Posterior vena cava (tissue), 2 donors: ENCODE data around the gene PCDHGC3. TPM values are rescaled to one million over a fixed set of nuclear protein-coding genes. Genes with fewer than 3 reads are reported as not detected.

Source experiments
- DNase-seq: peaks from one replicate; pipeline ENCODE4 v3.0.0-alpha.2; 2020; ENCODE audit warnings: low spot score
- intact Hi-C, 2 donors: fragments of 100-400 bp; cut with DNase I; formaldehyde crosslinking; loops; one replicate each; pipeline versions ENCODE4 v1.14.1 to v1.14.2; 2022 to 2023
- total RNA-seq, 2 donors: library from RNA; stranded (reverse); fragmentation: NEBNext Ultra II Directional; extraction: Animal tissue kit (Norgen Biotek cat#: 25700); gene quantifications; one replicate each; pipeline ENCODE4 v1.2.1, GENCODE V29; 2021
- donor health status: DM: yes; HTN: yes; CAD: no.
- donor health status: DM: yes; HTN: yes; CAD: no.

PCDHGC3 gene
- total RNA-seq, 2 donors from 2014 or later = 71.1 to 90.6 TPM

DNA sequence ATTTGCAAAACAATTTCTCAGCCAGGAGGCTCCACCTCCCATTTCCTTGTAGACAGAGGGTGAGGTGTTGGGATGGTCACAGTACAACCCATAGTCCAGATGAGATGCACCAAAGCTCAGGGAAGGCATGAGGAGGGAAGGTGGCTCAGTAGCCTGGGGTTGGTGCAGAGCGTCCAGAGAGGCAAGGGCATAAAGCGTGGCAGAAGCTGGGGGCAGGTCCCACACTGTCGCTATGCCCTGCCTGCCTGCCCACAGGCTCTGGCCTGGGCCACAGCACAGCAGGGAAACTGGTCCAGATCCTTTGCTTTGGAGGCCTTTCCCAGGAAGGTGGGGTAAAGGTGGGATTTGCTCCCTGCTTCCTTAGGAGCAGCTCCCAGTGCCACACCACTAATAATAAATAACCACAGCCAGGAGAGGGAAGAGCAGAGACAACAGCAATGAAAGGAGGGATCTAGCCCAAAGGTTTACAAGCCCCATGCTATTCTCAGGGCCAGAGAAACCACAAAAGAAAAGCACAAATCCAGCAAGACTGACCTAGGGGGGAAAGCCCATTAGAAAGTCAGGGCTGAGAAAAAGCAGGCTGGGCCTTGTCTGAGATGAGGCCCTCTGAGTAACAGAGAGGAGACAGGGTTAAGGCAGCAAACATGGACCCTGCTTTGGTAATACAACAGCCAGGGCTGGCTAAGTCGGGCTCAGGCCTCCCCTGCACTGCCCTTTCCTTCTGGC lies 40.3 kb downstream of the PCDHGC3 start:
- no peak for DNase-seq
- intact Hi-C loops = no loop called here

DNA sequence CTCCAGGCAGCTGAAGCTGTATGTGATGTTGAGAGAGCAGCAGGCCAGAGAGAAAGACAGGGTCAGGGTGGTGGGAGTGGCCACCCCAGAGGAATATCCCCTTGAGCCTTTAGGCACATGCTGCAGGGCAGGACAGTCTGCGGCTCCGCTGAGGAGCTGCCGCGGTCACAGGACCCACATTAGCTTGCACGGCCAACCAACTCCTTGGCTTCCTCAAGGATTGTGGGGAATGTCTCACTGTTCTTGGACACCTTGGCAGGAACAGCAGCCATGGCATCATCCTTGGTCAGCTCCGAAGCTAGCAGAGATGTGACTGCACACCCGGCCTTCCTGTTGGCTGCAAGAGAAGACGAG lies 40.9 kb downstream of the PCDHGC3 start:
- intact Hi-C loops = no loop called here
- DNase-seq = peak; percentile 90

DNA sequence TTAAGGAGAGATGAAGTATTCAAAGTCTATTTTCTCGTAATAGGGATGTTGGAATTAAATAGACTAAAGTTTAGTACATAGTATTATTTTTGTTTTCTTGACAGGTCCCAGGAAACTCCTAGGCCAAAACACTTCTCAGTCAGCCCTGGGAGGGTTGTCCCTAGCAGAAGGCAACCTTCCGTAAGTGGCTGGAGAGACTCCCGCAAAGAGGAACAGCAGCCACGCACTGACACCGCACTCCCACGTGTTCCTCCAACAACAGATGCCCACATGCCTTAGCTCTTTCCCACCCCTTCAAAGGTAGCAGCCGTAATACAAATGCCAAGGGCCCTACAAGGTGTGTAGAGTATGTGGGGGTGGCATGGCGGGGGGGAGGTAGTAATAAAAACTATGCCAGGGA lies 41.5 kb downstream of the PCDHGC3 start:
- DNase-seq = no peak
- intact Hi-C loops = no loop called here

DNA sequence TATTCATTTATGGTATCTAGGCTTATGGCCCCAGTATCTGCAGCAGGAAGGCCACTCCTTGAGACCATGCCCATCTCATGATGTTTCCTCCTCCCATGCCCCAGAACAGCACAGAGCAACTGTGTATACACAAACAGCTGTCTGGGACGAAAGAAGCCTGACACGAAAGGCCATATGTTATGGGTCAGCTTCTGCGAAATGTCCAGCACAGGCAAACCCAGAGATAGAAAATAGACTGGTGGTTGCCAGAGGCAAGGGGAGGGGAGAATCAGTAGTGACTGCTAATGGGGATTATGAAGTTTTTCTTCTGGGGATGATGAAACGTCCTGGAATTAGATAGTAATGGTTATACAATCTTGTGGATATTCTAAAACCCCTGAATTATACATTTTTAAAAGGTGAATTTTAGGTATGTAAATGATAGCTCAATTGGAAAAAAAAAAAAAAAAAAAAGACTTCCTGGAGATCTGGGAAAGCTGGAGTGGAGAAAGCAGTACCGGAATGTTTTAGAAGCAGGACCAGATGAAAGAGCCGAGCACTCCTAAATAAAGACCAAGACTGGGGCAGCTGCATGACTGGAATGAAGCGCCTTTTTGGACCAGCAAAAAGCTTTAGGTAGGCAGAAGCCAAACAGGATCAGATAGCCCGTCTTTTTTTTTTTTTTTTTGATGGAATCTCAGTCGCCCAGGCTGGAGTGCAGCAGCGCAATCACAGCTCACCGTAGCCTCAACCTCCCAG lies 42.3 kb downstream of the PCDHGC3 start:
- no peak for DNase-seq
- intact Hi-C loops = no loop called here

DNA sequence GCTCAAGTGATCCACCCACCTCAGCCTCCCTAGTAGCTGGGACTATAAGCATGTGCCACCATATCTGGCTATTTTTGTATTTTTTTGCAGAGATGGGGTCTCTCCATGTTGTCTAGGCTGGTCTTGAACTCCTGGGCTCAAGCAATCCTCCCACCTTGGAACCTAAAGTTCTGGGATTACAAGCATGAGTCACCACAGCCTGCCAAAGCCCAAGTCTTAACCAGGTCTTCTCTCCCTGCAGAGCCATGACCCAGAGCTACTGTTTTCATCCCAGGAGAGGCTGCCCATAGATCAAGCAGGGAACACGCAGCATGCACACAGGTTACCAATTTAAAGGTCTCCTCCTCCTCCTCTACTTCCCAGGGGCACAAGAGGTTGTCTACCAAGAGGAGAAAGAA lies 42.9 kb downstream of the PCDHGC3 start:
- intact Hi-C loops = no loop called here
- DNase-seq = no peak

DNA sequence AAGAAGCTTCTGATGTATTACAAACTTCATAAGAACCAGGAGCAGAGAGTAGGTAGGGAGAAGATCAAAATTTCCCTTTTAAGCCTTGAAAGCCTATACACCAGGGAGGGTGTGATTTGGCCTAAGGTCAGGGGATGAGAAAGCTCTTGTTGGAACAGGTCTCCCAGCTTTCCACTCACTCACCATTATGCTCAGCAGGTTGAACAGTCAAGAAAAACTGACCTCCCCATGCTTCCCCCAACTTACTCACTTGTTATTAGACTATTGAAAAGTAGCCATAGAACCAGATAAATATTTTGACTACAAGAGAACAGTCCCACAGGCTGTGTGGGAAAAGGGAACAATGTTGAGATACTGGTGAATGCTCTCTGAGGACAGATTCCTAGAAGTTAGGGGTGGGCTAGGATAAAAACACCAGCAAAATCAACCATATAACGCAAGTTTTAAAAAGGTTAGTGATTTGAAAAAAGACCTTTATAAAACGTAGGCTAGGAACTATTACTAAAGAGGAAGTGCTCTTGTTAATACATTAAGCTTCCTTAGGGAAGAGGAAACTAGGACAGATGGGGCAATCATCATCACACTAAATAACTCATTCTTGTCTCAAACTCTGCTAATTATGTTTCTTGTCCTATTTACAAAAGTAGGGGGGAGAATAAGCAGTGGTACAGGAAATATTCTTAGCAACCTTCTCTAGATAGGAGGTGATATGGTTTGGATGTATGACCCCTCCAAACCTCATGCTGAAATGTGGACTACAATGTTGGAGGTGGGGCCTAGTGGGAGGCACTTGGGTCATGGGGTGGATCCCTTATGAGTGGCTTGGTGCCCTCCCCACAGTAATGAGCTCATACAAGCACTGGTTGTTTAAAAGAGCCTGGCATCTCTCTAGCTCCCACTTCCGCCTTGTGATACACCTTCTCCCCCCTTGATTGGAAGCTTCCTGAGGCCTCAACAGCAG lies 44.1 kb downstream of the PCDHGC3 start:
- intact Hi-C loops = loop anchor here (10.0 kb wide), 2 partner anchors 95 to 195 kb away; partner anchors contain the start of genes PCDHGA11 (in 1 of the 2) and TAF7 (in 1 of the 2)
- DNase-seq = no peak

DNA sequence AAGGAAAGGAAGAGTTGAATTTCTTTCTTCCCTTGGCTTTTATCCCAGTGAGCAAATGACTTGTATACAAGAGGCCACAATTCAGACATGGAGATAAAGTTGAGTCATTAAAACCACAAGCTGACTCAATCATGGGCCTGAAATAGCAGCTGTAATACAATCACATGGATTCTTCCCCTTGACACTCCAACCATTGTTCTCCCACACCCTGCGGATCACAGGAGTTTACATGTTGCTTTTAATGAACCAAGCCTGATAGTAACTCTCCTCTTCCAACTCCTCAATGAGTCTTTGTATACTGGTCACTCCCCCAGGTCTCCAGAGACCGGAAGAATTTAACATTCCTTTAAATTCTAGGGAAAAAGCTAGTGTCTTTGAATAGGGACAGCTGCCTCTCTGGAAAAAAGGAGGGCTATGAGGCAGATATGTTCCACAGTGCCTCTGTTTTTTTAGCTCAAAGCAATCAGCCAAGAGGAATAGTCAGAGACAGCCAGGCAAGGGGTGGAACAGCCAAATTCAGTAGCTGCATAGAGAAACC lies 45.5 kb downstream of the PCDHGC3 start:
- intact Hi-C loops = loop anchor here (10.0 kb wide), 2 partner anchors 97 to 197 kb away; partner anchors contain the start of genes PCDHGA11 (in 1 of the 2) and TAF7 (in 1 of the 2)

DNA sequence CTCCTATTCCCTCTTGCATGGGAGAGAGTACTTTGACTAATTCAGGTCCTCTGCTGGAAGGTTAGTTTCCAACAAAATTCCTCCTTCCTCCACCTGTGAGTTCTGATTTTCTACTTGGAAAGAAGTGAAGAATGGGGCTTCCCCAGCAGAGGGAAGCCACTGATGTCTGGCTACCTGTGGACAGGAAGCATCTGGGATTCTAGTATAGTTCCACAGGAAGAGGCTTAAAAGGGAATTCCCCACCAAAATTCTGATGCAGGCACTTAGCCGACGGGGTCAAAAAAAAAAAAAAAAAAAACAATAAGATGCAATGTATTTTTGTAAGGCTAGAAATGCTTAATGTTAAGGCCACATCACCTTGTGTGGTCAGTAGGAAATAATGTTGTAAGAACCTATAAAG lies 46.5 kb downstream of the PCDHGC3 start:
- intact Hi-C loops = loop anchor here (10.0 kb wide), 2 partner anchors 98 to 198 kb away; partner anchors contain the start of genes PCDHGA11 (in 1 of the 2) and TAF7 (in 1 of the 2)
- DNase-seq = no peak

More for the DNA sequence above, 45.5 kb downstream of the PCDHGC3 start:
- no peak for DNase-seq

DNA sequence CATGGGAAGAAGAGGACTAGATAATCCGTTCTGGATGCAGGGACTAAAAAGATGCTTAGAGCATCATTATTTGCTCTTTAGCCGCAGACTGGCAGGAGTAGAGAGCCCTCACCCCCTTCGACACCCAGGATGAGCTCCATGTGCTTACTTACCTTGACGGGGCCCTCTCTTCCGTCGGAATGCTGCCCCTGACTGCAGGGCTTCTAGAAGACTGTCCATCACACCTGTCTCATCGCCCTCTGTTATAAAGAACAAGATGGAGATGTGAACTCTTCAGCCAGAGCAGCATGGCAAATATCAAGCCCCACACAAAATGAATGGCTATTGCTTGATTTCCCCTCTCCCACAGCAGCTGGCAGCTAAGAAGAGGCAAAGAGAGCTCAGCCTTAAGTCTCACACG lies 48.2 kb downstream of the PCDHGC3 start:
- intact Hi-C loops = loop anchor here (10.0 kb wide), 2 partner anchors 99 to 199 kb away; partner anchors contain the start of genes PCDHGA11 (in 1 of the 2) and TAF7 (in 1 of the 2)
- no peak for DNase-seq

DNA sequence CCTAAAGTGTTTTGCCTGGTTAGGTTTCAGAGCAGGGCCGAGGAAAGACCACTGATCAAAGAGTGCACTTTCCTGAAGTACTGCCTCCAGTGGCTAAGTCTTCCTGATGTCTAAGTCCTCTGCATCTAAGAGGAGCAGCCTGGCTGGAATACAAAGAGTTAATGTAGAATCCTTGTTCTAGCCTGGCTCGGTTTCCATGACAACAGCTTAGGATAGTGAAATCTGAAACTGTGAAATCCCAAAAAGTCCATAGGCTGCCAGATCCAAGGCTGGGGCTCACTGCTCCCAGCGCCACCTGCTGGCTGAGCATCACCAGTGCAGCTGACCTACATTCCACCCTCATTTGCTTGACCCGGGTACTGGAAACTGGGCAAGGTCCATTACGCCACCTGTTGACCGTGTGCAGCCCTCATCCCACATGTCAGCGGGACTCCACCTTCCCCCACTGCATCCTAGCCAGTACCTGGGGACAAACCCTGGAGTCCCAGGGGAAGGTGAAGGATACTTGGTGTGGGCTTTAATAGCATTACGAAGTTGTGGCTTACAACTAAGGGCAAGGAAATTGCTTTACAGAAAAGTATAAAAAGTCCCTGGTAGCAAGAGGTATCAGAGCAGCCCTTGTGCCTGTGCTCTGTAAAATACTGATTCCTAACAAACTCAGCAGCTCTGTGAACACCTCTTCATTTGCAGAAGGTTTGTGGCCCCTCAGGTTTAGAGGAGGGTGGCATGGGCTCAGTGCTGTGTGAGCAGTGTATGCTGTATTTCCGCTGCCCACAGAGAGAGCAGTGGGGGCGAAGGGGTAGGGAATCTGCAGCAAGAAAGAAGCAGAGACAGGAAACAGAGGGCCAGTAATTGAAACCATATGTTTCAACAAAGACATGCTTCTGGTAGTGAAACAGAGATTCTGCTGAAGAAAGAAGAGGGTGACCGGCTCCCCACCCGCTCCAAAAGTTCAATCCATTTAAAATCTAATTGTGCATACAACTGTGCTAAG lies 49.1 kb downstream of the PCDHGC3 start:
- peak; percentile 93 for DNase-seq
- intact Hi-C loops = loop anchor here (10.0 kb wide), 2 partner anchors 100 to 200 kb away; partner anchors contain the start of genes PCDHGA11 (in 1 of the 2) and TAF7 (in 1 of the 2)

DNA sequence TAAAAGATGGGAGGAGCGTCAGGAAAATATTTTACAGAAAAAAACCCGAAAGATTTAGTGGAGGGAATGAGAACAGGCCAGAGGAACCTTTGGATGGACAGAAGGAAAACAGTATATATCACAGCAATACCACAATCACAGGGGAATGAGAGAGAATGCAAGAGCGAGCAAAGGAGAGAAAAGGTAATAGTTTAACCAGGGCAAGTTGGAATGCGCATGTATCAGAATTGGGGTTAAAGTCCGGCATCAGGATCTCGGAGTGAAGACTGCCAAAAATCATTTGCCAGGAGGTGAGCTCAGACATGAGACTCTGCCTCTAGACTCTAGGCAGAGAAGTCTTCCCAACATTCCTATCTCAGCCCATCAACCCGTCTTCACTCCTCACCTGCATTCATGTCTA lies 49.9 kb downstream of the PCDHGC3 start:
- no peak for DNase-seq
- intact Hi-C loops = loop anchor here (10.0 kb wide), 2 partner anchors 101 to 201 kb away; partner anchors contain the start of genes PCDHGA11 (in 1 of the 2) and TAF7 (in 1 of the 2)

DNA sequence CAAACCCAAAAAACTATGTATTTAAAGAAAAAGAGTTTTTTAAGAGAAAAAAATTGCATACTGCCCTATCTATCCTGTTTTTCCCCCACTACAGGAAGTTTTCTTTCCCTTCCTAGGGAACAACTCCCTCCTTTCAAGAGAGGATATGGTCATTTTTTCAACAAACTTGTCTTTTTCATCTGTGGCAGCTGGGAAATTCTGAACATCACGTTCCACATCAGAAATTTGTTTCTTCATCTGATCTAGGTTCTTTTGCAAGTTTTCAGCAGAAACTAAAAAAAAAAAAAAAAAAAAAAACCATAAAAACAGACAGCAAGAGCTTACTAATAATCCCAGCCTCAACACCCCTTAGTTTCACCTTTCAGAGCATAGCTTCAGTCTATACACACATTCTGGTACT lies 51.7 kb downstream of the PCDHGC3 start:
- DNase-seq = no peak

More for the DNA sequence above, 51.7 kb downstream of the PCDHGC3 start:
- intact Hi-C loops = loop anchor here (10.0 kb wide), 2 partner anchors 103 to 203 kb away; partner anchors contain the start of genes PCDHGA11 (in 1 of the 2) and TAF7 (in 1 of the 2)

Other genes starting within 250 kb of the PCDHGC3 start
- 1 to 10 TPM; 3.8 to 4.4 TPM for gene PCDHB15, start 230.6 kb upstream of the PCDHGC3 start, total RNA-seq
- under 1 TPM; 0.46 to 1.00 TPM for gene SLC25A2, start 171.9 kb upstream of the PCDHGC3 start, total RNA-seq
- gene TAF7, start 155.2 kb upstream of the PCDHGC3 start, total RNA-seq = 10 to 100 TPM; 57.9 to 63.1 TPM
- under 1 TPM; 0.81 to 0.93 TPM for gene PCDHGA1, start 145.5 kb upstream of the PCDHGC3 start, total RNA-seq
- gene PCDHGA2, start 137.2 kb upstream of the PCDHGC3 start, total RNA-seq = 1 to 10 TPM; 3.7 to 7.4 TPM
- 1 to 10 TPM; 2.0 to 3.0 TPM for gene PCDHGA3, start 132.1 kb upstream of the PCDHGC3 start, total RNA-seq
- gene PCDHGB1, start 125.9 kb upstream of the PCDHGC3 start, total RNA-seq = 1 to 10 TPM; 2.6 to 2.8 TPM
- 1 to 10 TPM; 4.7 to 5.5 TPM for gene PCDHGA4, start 120.9 kb upstream of the PCDHGC3 start, total RNA-seq
- gene PCDHGB2, start 116.0 kb upstream of the PCDHGC3 start, total RNA-seq = 1 to 10 TPM; 4.7 to 5.2 TPM
- 1 to 10 TPM; 3.9 to 5.2 TPM for gene PCDHGA5, start 111.8 kb upstream of the PCDHGC3 start, total RNA-seq
- 1 to 10 TPM; 4.9 to 5.0 TPM for gene PCDHGB3, start 105.7 kb upstream of the PCDHGC3 start, total RNA-seq
- gene PCDHGA6, start 102.1 kb upstream of the PCDHGC3 start, total RNA-seq = 1 to 10 TPM; 6.6 to 7.9 TPM
- 1 to 10 TPM; 4.0 to 4.3 TPM for gene PCDHGA7, start 93.2 kb upstream of the PCDHGC3 start, total RNA-seq
- 1 to 10 TPM; 4.8 to 5.7 TPM for gene PCDHGB4, start 88.3 kb upstream of the PCDHGC3 start, total RNA-seq
- 1 to 10 TPM; 2.0 to 2.4 TPM for gene PCDHGA8, start 83.3 kb upstream of the PCDHGC3 start, total RNA-seq
- gene PCDHGB5, start 78.0 kb upstream of the PCDHGC3 start, total RNA-seq = 1 to 10 TPM; 8.1 to 9.5 TPM
- 1 to 10 TPM; 5.6 to 7.2 TPM for gene PCDHGA9, start 73.2 kb upstream of the PCDHGC3 start, total RNA-seq
- gene PCDHGB6, start 67.9 kb upstream of the PCDHGC3 start, total RNA-seq = 1 to 10 TPM; 6.7 to 8.5 TPM
- 1 to 10 TPM; 5.7 to 6.6 TPM for gene PCDHGA10, start 63.0 kb upstream of the PCDHGC3 start, total RNA-seq
- 10 to 100 TPM; 12.2 to 17.1 TPM for gene PCDHGB7, start 58.3 kb upstream of the PCDHGC3 start, total RNA-seq
- gene PCDHGA11, start 54.9 kb upstream of the PCDHGC3 start, total RNA-seq = 1 to 10 TPM; 4.6 to 4.8 TPM
- 10 to 100 TPM in 1 of 2 donors, 1 to 10 TPM in 1; 5.2 to 11.6 TPM for gene PCDHGA12, start 45.5 kb upstream of the PCDHGC3 start, total RNA-seq
- gene PCDHGC4, start 9.1 kb downstream of the PCDHGC3 start, total RNA-seq = 1 to 10 TPM; 2.0 to 2.9 TPM
- 1 to 10 TPM; 2.3 to 2.6 TPM for gene PCDHGC5, start 13.1 kb downstream of the PCDHGC3 start, total RNA-seq
- 10 to 100 TPM; 52.3 to 83.8 TPM for gene DIAPH1, start 143.0 kb downstream of the PCDHGC3 start, total RNA-seq
- 10 to 100 TPM; 30.3 to 34.7 TPM for gene HDAC3, start 160.9 kb downstream of the PCDHGC3 start, total RNA-seq
- 1 to 10 TPM; 2.5 to 3.0 TPM for gene RELL2, start 161.0 kb downstream of the PCDHGC3 start, total RNA-seq
- 10 to 100 TPM; 11.6 to 13.6 TPM for gene FCHSD1, start 175.5 kb downstream of the PCDHGC3 start, total RNA-seq
- 10 to 100 TPM; 14.7 to 18.8 TPM for gene ARAP3, start 206.3 kb downstream of the PCDHGC3 start, total RNA-seq